RWPE2 (cell line): Measurements from ENCODE around the gene USP9X.

ENCODE experiments used
- ATAC-seq: fragments of 200-7000 bp; cut with Tn5 transposase; 3 replicates; pipeline ENCODE4 v1.9.1; 2021; ENCODE audit warnings: low read depth
- DNase-seq: peaks from one replicate; pipeline ENCODE4 v3.0.0-alpha.2; 2020; ENCODE audit warnings: low spot score
- H3K27ac ChIP-seq: fragments of 450-650 bp; 2 replicates; pipeline ENCODE4 v1.5.1; 2017; ENCODE audit warnings: mild to moderate bottlenecking; ENCODE audit not compliant: poor library complexity, severe bottlenecking
- H3K27me3 ChIP-seq: fragments of 250-450 bp; sonication (Bioruptor Pico); 2 replicates; pipeline ENCODE4 v1.5.1; 2021; ENCODE audit warnings: mild to moderate bottlenecking, moderate library complexity; ENCODE audit not compliant: insufficient read depth, poor library complexity, severe bottlenecking
- H3K36me3 ChIP-seq: fragments of 250-450 bp; sonication (Bioruptor Pico); 2 replicates; pipeline ENCODE4 v1.5.1; 2020; ENCODE audit warnings: low read depth, mild to moderate bottlenecking, moderate library complexity
- H3K4me1 ChIP-seq: fragments of 250-450 bp; sonication (Bioruptor Pico); 2 replicates; pipeline ENCODE4 v1.5.1; 2021; ENCODE audit warnings: mild to moderate bottlenecking, moderate library complexity; ENCODE audit not compliant: insufficient read depth, poor library complexity, severe bottlenecking
- H3K4me3 ChIP-seq: fragments of 250-450 bp; sonication (Bioruptor Pico); 2 replicates; pipeline ENCODE4 v1.5.1; 2021; ENCODE audit warnings: mild to moderate bottlenecking, moderate library complexity; ENCODE audit not compliant: severe bottlenecking
- H3K9me3 ChIP-seq: fragments of 250-450 bp; sonication (Bioruptor Pico); 2 replicates; pipeline ENCODE4 v1.5.1; 2021; ENCODE audit warnings: mild to moderate bottlenecking, moderate library complexity; ENCODE audit not compliant: severe bottlenecking
- TF ChIP-seq, protein P1 (sequence below): fragments of 450-650 bp; IDR thresholded peaks from one replicate; pipeline ENCODE4 v1.5.1; 2017; ENCODE audit warnings: mild to moderate bottlenecking, moderate library complexity; ENCODE audit not compliant: poor library complexity, severe bottlenecking

USP9X gene

GRCh38 chrX:41240509-41240908 lies 155.3 kb downstream of the USP9X start:
- Histone ChIP-seq H3K36me3 (no peaks in the 10 kb centered on the region), H3K4me1 (no peaks in the 10 kb centered on the region), H3K9me3 (no peaks in the 10 kb centered on the region), H3K4me3 (no peak overlapping the region), H3K27ac (no peak overlapping the region), H3K27me3 (no peaks in the 10 kb centered on the region)
- TF ChIP-seq, protein P1, sequence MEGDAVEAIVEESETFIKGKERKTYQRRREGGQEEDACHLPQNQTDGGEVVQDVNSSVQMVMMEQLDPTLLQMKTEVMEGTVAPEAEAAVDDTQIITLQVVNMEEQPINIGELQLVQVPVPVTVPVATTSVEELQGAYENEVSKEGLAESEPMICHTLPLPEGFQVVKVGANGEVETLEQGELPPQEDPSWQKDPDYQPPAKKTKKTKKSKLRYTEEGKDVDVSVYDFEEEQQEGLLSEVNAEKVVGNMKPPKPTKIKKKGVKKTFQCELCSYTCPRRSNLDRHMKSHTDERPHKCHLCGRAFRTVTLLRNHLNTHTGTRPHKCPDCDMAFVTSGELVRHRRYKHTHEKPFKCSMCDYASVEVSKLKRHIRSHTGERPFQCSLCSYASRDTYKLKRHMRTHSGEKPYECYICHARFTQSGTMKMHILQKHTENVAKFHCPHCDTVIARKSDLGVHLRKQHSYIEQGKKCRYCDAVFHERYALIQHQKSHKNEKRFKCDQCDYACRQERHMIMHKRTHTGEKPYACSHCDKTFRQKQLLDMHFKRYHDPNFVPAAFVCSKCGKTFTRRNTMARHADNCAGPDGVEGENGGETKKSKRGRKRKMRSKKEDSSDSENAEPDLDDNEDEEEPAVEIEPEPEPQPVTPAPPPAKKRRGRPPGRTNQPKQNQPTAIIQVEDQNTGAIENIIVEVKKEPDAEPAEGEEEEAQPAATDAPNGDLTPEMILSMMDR, result no peak
- DNase-seq (no peak), ATAC-seq (no peak)

DNA sequence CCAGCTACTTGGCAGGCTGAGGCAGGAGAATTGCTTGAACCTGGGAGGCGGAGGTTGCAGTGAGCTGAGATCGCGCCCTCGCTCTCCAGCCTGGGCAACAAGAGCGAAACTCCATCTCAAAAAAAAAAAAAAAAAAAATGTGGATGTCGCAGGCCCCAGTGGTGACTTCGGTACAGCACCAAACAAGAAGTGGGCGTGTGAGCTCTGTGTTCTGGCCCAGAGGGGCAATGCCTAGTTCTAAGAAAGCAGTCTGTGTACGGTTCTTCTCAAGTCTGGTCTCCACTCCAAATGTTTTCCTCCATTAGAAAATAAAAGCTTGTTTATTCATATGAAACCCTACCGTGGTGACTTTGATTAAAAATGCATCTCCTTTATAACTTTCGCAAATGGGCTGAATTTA lies 156.7 kb downstream of the USP9X start:
- Histone ChIP-seq H3K4me3 (no peak overlapping the region), H3K27me3 (no peaks in the 10 kb centered on the region), H3K9me3 (no peaks in the 10 kb centered on the region), H3K27ac (no peak overlapping the region), H3K36me3 (no peaks in the 10 kb centered on the region), H3K4me1 (no peaks in the 10 kb centered on the region)
- no peak for ATAC-seq
- TF ChIP-seq, protein P1, result no peak
- no peak for DNase-seq

DNA sequence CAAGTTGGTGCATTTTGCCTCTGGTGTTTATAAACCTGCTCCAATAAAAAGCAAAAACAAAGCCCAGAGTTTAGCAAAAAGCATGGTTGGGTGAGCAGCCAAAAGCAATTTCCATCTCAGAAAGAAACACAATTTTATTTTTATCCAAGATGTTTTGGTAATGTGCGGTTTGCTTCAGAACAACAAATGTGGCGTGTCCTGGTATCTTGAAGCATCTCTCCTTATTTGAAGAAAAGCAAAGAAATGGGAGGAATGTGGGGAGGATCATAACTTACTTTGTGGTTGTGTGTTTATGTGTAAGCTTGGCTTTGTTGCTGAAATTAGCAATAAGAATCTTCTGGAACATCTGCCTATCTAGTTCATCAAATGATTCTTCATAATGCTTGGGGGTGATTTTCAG lies 160.4 kb downstream of the USP9X start:
- Histone ChIP-seq H3K27ac (no peak overlapping the region), H3K36me3 (no peaks in the 10 kb centered on the region), H3K9me3 (no peaks in the 10 kb centered on the region), H3K27me3 (no peaks in the 10 kb centered on the region), H3K4me1 (no peaks in the 10 kb centered on the region), H3K4me3 (no peak overlapping the region)
- ATAC-seq (no peak), DNase-seq (no peak)
- TF ChIP-seq, protein P1, result no peak

- DNase-seq, result no peak
- Histone ChIP-seq H3K4me3 (no peak overlapping the region), H3K36me3 (no peaks in the 10 kb centered on the region), H3K27me3 (no peaks in the 10 kb centered on the region), H3K9me3 (no peaks in the 10 kb centered on the region), H3K27ac (no peak overlapping the region), H3K4me1 (no peaks in the 10 kb centered on the region)
- TF ChIP-seq, protein P1, result no peak
- ATAC-seq, result no peak
Measured at GRCh38 chrX:41250867-41251266, 165.6 kb downstream of the USP9X start.

GRCh38 chrX:41257801-41258200 lies 172.6 kb downstream of the USP9X start:
- no peak for ATAC-seq
- Histone ChIP-seq H3K36me3 (no peaks in the 10 kb centered on the region), H3K27ac (no peak overlapping the region), H3K4me3 (no peak overlapping the region), H3K4me1 (no peaks in the 10 kb centered on the region), H3K9me3 (no peaks in the 10 kb centered on the region), H3K27me3 (no peaks in the 10 kb centered on the region)
- no peak for DNase-seq
- TF ChIP-seq, protein P1, result no peak
